Endodermal cell (in vitro differentiated cells): ENCODE results near the gene PRKAG3. TPM values are rescaled to one million over a fixed set of nuclear protein-coding genes. Genes with fewer than 3 reads are reported as not detected.
A peak's percentile ranks its signal among the peaks of the same experiment; 100 is the strongest.
"Not testable (repeated sequence)": the region's sequence is repeated elsewhere in the genome, so short reads cannot be mapped to it uniquely, and the experiment has no call there.

Source experiments
- DNase-seq: peaks from one replicate; pipeline ENCODE4 v3.0.0-alpha.2; 2017
- H3K27ac ChIP-seq: 2 replicates; pipeline ENCODE4 v1.5.1; 2013; ENCODE audit warnings: mild to moderate bottlenecking, low read depth, low read length, moderate library complexity
- H3K27me3 ChIP-seq: 2 replicates; pipeline ENCODE4 v1.6.1; 2013; ENCODE audit warnings: mild to moderate bottlenecking, low read length, moderate library complexity; ENCODE audit not compliant: insufficient read depth, control insufficient read depth, poor library complexity, severe bottlenecking
- H3K36me3 ChIP-seq: 2 replicates; pipeline ENCODE4 v1.7.0; 2013; ENCODE audit warnings: mild to moderate bottlenecking, low read length, moderate library complexity; ENCODE audit not compliant: control insufficient read depth, insufficient read depth
- H3K4me1 ChIP-seq: one replicate; pipeline ENCODE4 v1.7.0; 2013; ENCODE audit warnings: low read length; ENCODE audit not compliant: control insufficient read depth, insufficient read depth
- H3K4me3 ChIP-seq: 2 replicates; pipeline ENCODE4 v1.5.1; 2013; ENCODE audit warnings: mild to moderate bottlenecking, low read length, moderate library complexity
- H3K9ac ChIP-seq: 2 replicates; pipeline ENCODE4 v1.6.1; 2013; ENCODE audit warnings: mild to moderate bottlenecking, low read length, moderate library complexity; ENCODE audit not compliant: poor library complexity, severe bottlenecking; ENCODE audit errors: extremely low read depth
- H3K9me3 ChIP-seq: 2 replicates; pipeline ENCODE4 v1.6.1; 2013; ENCODE audit warnings: mild to moderate bottlenecking, low read length, moderate library complexity; ENCODE audit not compliant: control insufficient read depth
- H3K27ac Mint-ChIP-seq: 2 replicates; pipeline ENCODE4 v1.8.0; 2020; ENCODE audit warnings: mixed read lengths
- H3K27me3 Mint-ChIP-seq: 2 replicates; pipeline ENCODE4 v1.8.0; 2021; ENCODE audit warnings: mild to moderate bottlenecking, mixed read lengths; ENCODE audit not compliant: insufficient read depth
- H3K36me3 Mint-ChIP-seq: 2 replicates; pipeline ENCODE4 v1.8.0; 2020; ENCODE audit warnings: low read depth, mixed read lengths
- H3K4me1 Mint-ChIP-seq: 2 replicates; pipeline ENCODE4 v1.8.0; 2020; ENCODE audit warnings: mixed read lengths
- H3K4me3 Mint-ChIP-seq: 2 replicates; pipeline ENCODE4 v1.8.0; 2020; ENCODE audit warnings: mild to moderate bottlenecking, moderate library complexity, mixed read lengths
- H3K9me3 Mint-ChIP-seq: 2 replicates; pipeline ENCODE4 v1.8.0; 2020; ENCODE audit warnings: mild to moderate bottlenecking, mixed read lengths
- CTCF ChIP-seq: fragments of 200-600 bp; sonication (generic); conservative IDR thresholded peaks from 2 replicates; pipeline ENCODE4 v1.5.0; 2021; ENCODE audit warnings: antibody characterized with exemption, mild to moderate bottlenecking
- WGBS, 2 experiments: methylation state at CpG; one replicate each; pipeline versions ENCODE4 v1.1.5 to v1.1.7; 2013; ENCODE audit warnings: missing lambda C conversion rate in 2 of 2, mixed read lengths in 1 of 2; ENCODE audit not compliant: insufficient coverage in 1 of 2, insufficient read length in 1 of 2; 5-methylcytosine and 5-hydroxymethylcytosine counted together
- total RNA-seq, 2 donors: library from RNA; stranded (reverse); fragmentation: NEBNext Ultra II Directional in 1 of 2; extraction: Animal tissue kit (Norgen Biotek cat#: 25700) in 1 of 2; gene quantifications; 2 replicates in 1 of 2; 3 replicates in 1 of 2; pipeline ENCODE4 v1.2.1, GENCODE V29; 2021

The PRKAG3 gene
- total RNA-seq, 2 donors from 2014 or later: not detected

GRCh38 chr2:218777276-218777990 is 54.2 kb downstream of the PRKAG3 start:
- H3K27me3 Mint-ChIP-seq: peaks cover 6% of the 10 kb centered on the region
- TF ChIP-seq CTCF: no peak

GRCh38 chr2:218776488-218776887 is 55.1 kb downstream of the PRKAG3 start:
- Histone ChIP-seq H3K9ac (no peak overlapping the region), H3K9me3 (peaks cover 23% of the 10 kb centered on the region), H3K4me3 (no peak overlapping the region), H3K27me3 (no peaks in the 10 kb centered on the region), H3K4me1 (no peaks in the 10 kb centered on the region), H3K27ac (no peak overlapping the region), H3K36me3 (no peaks in the 10 kb centered on the region)
- Mint-ChIP-seq H3K9me3 (peaks cover 20% of the 10 kb centered on the region), H3K27ac (no peak overlapping the region), H3K36me3 (peaks cover 28% of the 10 kb centered on the region), H3K27me3 (peaks cover 3% of the 10 kb centered on the region), H3K4me3 (no peak overlapping the region), H3K4me1 (peaks cover 11% of the 10 kb centered on the region)
- 100% methylated on average over 1 of the region's 1 CpG; no CpG with 5 or more reads in 1 of the 2 experiments for WGBS, 2 experiments
- TF ChIP-seq CTCF: no peak
- no peak for DNase-seq

More at GRCh38 chr2:218777276-218777990, 54.2 kb downstream of the PRKAG3 start:
- Mint-ChIP-seq H3K36me3 (peaks cover 22% of the 10 kb centered on the region), H3K9me3 (peaks cover 20% of the 10 kb centered on the region), H3K4me3 (no peak overlapping the region), H3K4me1 (peaks cover 14% of the 10 kb centered on the region), H3K27ac (no peak overlapping the region)
- Histone ChIP-seq H3K4me1 (no peaks in the 10 kb centered on the region), H3K4me3 (no peak overlapping the region), H3K27ac (no peak overlapping the region), H3K36me3 (no peaks in the 10 kb centered on the region), H3K9me3 (peaks cover 23% of the 10 kb centered on the region), H3K27me3 (no peaks in the 10 kb centered on the region), H3K9ac (no peak overlapping the region)
- 92 to 100% methylated on average over 4 to 9 of the region's 9 CpGs for WGBS, 2 experiments
- peak; percentile 30 for DNase-seq

- H3K4me1 Mint-ChIP-seq: no peaks in the 10 kb centered on the region
- H3K27ac Mint-ChIP-seq: no peak overlapping the region
- Histone ChIP-seq H3K27me3 (no peaks in the 10 kb centered on the region), H3K9me3 (peaks cover 23% of the 10 kb centered on the region), H3K4me3 (no peak overlapping the region), H3K9ac (no peak overlapping the region), H3K36me3 (no peaks in the 10 kb centered on the region), H3K4me1 (no peaks in the 10 kb centered on the region), H3K27ac (no peak overlapping the region)
- DNase-seq: no peak
- H3K4me3 Mint-ChIP-seq: no peak overlapping the region
- peaks cover 5% of the 10 kb centered on the region for H3K27me3 Mint-ChIP-seq
- peaks cover 20% of the 10 kb centered on the region for H3K9me3 Mint-ChIP-seq
- 95% methylated on average over 2 of the region's 2 CpGs; no CpG with 5 or more reads in 1 of the 2 experiments for WGBS, 2 experiments
- peaks cover 28% of the 10 kb centered on the region for H3K36me3 Mint-ChIP-seq
- no peak for TF ChIP-seq CTCF
Observed at GRCh38 chr2:218773881-218774280, 57.7 kb downstream of the PRKAG3 start.

GRCh38 chr2:218772759-218773158 is 58.8 kb downstream of the PRKAG3 start:
- not testable (repeated sequence) for DNase-seq, H3K4me3 Mint-ChIP-seq, H3K27me3 Mint-ChIP-seq, H3K36me3 ChIP-seq, H3K27me3 ChIP-seq, H3K4me1 ChIP-seq, H3K4me1 Mint-ChIP-seq, H3K9ac ChIP-seq, H3K27ac ChIP-seq, H3K27ac Mint-ChIP-seq, H3K4me3 ChIP-seq
- 94 to 100% methylated on average over 4 to 5 of the region's 5 CpGs for WGBS, 2 experiments
- H3K9me3 ChIP-seq: peaks cover 19% of the 10 kb centered on the region
- Mint-ChIP-seq H3K36me3 (peaks cover 24% of the 10 kb centered on the region), H3K9me3 (peaks cover 17% of the 10 kb centered on the region)
